HG03060 (cell line): ENCODE data around the gene JTB.
"Not testable (repeated sequence)": the region's sequence is repeated elsewhere in the genome, so short reads cannot be mapped to it uniquely, and the experiment has no call there.

ENCODE experiments used
- ATAC-seq: cut with Tn5 transposase; IDR thresholded peaks from one replicate; pipeline ENCODE4 v1.9.1; 2021; ENCODE audit warnings: low read depth, moderate number of reproducible peaks; ENCODE audit not compliant: unreplicated experiment

The JTB gene

DNA sequence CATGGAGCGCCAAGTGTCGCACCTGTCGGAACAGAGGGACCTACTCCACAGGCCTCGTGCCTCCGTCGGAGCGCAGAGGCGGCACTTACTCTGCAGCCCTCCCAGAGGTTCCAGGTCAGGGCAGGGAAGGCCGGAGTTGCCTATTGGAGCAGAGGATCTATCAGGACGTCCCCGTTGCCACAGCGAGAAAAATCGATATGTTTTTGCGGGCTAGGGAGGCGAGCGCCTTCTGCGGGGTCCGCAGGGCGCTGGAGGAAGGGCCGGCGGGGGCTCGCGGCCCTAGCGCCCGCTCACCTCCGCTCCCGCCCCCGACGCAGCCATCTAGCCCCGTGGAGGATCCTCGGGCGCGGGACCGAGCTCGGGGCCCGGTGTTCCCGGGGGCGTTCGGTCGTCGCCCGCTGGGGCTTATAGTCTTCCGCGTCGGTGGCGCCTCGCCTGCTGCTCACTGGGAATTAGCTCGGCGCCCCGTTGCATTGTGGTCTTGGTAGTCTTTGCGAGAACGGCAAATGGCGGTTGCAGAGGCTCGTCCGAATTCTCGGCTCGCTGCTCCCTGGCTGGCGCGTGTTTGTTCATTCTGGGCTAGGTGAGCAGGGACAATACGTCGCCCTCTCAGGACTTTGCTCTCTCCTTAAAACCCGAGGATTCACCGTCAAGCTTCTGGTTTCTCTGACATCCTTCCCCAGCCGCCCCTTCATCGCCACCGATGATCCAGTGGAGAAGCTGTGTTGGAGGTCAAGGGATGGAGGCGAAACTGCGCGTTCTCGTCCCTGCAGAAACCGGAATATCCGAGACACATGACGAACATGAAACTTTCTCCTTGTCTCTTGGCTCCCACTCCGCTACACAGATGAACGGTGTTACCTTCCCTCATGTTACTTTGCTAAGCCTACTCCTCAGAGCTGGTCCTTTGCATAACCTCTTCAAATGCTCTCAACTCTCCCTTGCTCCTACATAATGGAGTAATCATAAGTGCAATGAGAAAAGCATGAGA lies at the start of gene JTB:
TSS of gene JTB (minus strand) at position 425 of the 991 bp plus-strand sequence. CDS start at position 3, 422 bp downstream.
- ATAC-seq, result no peak

GRCh38 chr1:154019940-154020339 lies 42.5 kb upstream of the JTB start:
- no peak for ATAC-seq

DNA sequence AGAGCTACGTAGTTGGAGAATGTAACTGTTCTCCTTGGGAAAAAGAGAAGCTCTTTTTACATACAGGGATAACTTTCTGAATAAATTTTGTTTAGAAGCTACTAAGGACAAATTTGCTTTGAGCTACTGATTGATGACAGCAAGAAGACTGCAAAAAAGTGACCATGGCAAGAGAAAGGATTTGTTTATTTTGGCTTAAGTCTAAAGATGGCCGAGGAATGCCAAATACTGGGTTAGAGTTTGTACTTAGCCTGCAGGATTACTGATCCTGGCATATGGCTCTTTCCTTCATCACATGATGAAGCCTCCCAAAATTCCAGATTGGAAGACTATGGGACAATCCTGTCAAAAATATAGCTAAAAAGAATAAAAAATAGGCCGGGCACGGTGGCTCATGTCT lies 41.8 kb upstream of the JTB start:
- ATAC-seq, result no peak

DNA sequence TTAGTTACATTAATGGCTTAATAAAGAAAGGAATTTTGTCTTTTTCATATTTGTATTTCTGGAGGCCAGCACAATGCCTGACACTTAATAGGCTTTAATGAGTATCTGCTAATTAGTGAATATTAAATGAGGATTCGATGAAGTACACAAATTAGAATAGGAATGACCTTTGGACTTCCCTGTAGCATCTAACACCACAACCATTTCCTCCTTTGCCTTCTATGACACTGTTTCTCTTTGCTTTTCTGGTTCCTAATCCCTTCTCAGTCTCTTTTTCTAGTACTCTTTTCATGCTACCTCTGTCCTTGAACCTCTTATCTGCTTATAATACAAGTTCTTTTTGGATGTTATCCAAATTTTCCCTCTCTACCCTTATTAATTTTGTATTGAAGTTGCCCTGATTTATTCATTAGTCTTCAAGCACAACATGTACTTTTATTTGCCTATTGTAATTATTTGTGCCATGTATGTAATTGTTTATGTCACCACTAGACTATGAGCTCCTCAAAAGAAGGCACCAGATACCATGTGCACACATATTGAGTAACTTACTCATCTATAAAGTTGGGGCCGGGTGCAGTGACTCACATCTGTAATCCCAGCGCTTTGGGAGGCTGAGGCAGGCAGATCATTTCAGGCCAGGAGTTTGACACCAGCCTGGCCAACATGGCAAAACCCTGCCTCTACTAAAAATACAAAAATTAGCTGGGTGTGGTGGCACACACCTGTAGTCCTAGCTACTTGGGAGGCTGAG lies 36.9 kb upstream of the JTB start:
- ATAC-seq, result no peak

DNA sequence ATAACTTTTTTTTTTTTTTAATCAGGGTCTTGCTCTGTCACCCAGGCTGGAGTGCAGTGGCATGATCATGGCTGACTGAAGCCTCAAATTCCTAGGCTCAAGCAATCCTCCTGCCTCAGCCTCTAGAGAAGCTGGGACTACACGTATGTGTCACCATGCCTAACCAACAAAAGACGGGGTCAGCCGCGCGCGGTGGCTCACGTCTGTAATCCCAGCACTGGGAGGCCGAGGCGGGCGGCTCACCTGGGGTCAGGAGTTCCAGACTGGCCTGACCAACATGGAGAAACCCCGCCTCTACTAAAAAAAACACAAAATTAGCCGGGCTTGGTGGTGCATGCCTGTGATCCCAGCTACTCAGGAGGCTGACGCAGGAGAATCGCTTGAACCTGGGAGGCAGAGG lies 35.1 kb upstream of the JTB start:
- not testable (repeated sequence) for ATAC-seq

DNA sequence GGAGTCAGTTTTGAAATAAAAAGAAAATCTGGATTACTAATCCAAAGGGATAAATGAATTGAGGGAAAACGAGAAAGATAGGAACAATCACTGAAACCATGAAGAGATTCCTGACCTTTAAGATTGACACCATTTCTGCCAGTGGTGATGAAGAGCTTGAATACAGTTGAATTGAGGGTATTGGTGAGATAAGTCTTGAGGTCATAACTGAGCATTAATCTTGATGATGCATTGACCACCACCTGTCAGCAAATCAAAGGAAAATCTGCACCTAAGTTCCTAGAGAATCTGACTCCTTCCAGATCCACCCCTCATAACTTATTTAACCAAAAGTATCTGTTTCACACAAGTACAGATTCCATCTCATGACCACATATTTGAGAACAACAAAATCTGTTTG lies 34.7 kb upstream of the JTB start:
- no peak for ATAC-seq

DNA sequence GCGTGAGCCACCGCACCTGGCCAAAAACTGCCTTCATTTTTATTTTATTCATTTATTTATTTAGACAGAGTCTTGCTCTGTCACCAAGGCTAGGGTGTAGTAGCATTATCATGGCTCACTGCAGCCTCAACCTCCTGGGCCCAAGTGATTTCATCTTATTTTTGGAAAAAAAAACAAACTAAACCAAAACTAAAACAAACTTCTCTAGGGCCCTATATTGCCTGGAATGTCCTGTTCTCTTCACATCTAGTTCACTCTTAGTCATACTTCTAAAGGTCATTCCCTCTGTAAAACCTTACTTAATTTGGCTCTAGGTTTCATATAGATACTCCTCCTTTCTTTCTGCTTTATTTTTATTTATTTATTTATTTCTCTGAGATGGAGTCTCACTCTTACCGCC lies 28.7 kb upstream of the JTB start:
- ATAC-seq, result no peak

- ATAC-seq, result no peak
Measured at GRCh38 chr1:154000420-154000819, 22.9 kb upstream of the JTB start.

DNA sequence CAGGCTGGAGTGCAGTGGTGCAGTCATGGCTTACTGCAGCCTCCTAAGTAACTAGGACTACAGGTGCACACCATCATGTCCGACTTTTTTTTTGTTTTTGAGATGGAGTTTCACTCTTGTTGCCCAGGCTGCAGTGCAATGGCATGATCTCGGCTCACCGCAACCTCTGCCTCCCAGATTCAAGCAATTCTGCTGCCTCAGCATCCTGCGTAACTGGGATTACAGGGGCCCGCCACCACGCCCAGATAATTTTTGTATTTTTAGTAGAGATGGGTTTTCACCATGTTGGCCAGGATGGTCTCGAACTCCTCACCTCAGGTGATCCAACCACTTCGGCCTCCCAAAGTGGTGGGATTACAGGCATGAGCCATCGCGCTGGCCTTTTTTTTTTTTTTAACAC lies 19.4 kb upstream of the JTB start:
- not testable (repeated sequence) for ATAC-seq

- no peak for ATAC-seq
Measured at GRCh38 chr1:153995640-153996039, 18.2 kb upstream of the JTB start.

DNA sequence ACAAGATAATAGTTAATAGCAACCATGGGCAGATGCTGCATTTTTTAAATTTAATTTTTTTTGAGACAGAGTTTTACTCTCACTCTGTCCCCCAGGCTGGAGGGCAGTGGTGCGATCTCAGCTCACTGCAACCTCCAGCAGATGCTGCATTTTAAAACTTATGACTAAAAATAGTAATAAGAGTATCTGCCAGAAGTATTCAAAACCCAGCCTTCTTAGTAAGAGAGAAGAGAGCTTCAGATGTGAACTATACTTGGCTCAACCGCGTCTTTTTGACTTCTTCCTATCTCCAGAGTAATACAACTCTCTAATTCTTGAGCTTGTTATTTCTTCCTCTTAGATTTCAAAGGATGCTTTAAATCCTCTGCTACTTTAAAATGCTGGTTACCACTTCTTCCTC lies 17.7 kb upstream of the JTB start:
- no peak for ATAC-seq

DNA sequence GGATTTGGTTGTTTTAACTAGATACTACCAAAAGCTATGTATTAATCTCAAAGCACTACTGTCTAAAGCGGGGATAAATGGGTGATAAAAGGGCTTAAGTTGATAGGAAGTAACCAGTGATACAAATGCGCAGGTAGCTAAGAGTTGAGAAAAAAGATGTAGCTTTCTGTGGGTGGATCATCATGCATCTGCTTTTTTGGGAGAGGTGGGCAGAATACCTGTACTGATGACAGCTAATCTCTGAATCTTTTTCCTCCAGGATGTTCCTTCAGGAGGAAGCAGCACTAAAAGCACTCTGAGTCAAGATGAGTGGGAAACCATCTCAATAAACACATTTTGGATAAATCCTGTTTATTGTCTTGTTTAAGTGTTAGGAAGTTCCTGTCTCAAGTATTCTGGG lies 14.3 kb upstream of the JTB start:
- ATAC-seq, result no peak

- no peak for ATAC-seq
Measured at GRCh38 chr1:153991151-153991630, 13.7 kb upstream of the JTB start.

DNA sequence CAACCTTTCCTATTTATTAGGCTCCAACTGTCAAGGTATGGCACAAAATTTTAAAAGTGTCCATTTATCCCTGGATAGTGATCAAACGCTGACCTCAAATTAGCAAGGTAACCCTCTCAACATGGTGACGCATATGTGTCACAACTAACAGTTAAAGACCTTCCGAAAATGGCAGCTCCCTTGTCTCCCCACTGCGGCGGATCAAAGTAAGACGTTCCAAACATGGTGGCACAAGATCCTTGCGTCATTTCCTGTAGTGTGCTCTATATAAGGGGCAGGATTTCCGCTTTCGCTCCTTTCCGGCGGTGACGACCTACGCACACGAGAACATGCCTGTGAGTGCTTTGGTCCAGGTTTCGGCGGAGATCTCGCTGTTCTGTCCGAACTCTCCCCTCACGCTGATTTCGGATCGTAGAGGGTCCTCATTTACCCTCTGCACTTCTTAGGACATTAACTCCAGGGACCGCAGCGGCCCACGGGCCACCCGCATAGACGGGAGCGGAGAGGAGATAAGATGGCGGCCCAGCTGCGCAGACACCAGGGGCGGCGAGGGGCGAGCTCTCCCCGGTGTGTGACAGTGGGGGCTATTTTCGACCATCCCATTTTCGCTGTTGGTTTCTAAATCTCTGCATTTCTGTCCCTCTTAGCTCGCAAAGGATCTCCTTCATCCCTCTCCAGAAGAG lies 13.1 kb upstream of the JTB start, which contains the start of gene RPS27:
TSS of gene RPS27 (plus strand) at position 295 of the 683 bp plus-strand sequence. CDS start at position 330, 35 bp downstream.
- ATAC-seq, result peak; percentile 83

DNA sequence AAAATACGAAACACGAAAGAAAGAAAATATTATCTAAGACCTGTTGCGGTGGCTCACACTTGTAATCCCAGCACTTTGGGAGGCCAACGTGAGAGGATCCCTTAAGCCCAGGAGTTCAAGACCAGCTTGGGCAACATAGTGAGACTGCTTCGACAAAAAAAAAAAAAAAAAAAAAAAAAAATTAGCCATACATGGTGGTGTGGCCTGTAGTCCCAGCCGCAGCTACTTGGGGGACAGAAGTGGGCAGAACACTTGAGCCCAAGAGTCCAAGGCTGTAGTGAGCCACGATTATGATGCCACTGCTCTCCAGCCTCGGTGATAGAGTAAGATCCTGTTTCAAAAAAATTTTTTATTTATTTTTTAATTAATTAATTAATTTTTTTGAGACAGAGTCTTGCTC lies 10.1 kb upstream of the JTB start:
- ATAC-seq, result no peak

DNA sequence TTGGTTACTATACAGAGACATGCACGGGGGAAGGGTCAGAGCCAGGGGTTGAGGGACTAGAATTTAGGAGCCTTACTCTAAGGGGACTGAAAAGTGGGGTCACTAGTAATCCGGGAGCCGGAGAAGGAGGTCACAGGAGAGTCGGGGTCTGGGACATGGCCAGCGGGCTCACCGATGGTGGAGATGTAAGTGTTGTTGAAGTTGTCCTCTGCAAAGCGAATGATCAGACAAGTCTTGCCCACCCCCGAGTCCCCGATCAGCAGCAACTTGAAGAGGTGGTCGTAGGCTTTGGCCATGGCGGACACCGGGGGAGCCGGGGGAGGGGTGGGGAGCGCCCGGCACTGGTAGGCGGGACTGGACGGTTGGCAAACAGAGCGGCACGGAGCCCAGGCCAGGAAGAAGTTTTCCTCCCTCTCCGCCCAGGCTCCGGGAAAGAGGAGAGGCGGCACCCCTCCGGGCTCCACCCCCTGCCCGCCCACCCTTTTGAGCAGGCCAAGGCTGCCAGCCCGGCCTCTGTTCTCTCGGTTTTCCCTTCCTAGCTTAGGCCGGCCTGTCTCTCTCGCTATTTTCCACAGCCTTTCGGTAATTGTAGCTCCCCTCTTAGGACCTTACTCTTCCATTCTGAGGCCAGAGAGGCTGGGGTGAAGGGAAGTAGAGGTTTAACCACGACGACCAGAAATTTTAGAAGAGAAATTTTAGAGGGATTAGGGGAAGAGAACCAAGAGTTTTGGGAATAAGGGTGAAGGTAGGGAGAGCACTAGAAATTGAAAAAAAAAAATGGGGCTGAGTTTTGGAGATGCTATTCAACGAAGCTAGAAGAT lies 8.7 kb upstream of the JTB start, which contains the start of gene RAB13:
TSS of gene RAB13 (minus strand) at position 399 of the 821 bp plus-strand sequence. CDS start at position 296, 103 bp downstream.
- ATAC-seq, result no peak

DNA sequence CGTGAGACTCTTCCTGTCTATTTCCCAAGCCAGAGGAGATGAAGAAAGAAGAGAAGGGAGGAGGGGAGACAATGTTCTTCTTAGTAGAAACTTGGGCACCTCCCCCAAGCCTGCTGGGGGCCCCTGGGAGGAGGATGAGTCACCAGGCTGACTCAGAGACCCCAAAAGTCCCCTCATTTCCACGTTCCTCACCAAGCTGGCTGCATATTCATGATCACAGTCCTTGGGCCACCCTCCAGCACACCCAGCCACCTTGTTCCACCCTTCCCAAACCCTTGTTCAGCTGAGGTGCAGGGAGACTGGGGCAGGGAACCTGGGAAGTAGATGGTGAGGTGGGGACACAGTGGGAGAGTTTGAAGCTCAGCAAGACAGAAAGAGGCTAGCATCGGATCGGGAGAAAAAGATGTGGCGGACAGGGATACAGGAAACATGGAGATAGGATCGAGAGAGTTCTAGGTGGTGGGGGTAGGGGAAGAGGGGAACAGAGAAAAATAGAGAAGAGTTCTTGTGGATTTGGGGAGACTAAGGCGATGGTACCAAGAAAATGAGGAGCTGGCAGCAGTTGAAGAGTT lies 8.0 kb upstream of the JTB start:
- no peak for ATAC-seq

DNA sequence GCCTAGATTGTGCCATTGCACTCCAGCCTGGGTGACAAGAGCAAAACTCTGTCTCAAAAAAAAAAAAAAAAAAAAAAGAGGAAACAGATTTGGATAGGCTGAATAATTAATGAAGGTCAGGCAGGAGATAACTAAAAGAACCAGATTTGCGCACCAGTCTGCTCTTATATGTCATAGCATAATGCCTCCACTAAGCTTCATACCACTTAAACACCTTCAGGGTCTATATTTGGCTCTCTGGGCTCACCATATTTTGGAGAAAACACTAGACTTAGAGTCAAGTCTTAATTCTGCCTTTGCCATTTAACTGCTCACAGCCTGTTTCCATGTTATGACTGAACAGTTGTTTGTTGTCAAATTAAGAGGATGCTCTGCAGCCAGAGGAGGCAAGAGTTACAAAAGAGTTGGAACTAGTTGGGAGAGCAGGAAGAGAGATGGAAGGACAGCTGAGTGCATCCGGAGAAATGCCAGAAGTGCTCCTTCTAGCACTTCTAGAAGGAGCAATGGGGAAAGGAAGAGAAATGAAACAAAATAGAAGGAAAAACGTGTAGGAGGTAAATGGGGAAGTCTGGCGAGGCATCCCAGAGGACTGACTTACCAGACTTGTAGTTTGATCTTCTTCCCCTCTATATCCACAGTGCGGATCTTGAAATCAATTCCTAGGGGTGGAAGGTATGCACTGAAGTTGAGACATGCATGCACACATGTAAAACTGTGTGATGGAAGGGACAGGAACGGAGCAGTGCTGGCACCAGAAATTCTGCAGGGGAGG lies 6.8 kb upstream of the JTB start:
- ATAC-seq, result no peak

DNA sequence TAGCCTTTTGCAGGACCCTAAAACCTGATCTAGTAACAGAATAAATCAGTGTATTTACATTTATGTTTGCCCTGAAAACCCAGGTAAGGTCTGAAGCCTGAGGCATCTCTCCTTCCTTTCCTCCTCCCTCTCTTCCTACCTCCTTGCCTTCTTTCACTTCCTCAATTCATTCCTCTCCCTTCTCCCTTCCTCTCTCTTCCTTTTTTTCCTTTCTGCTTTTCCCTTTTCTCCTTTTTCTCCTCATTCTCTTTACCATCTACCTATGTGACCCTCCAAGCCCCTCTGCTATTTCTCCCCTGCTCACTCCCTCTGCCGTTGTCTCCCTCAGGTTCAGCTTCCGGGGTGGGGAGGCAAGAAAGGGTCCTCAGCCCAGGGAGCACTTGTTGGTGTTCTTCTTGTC lies 4.3 kb upstream of the JTB start:
- ATAC-seq, result not testable (repeated sequence)
